HepG2 (cell line): ENCODE results near the gene NDUFS5. TPM values are rescaled to one million over a fixed set of nuclear protein-coding genes. Genes with fewer than 3 reads are reported as not detected.

Experiments
- AHDC1 ChIP-seq: sonication (generic); formaldehyde crosslinking; IDR thresholded peaks from 2 replicates; pipeline ENCODE4 v1.5.1; 2020; ENCODE audit warnings: mild to moderate bottlenecking, missing genetic modification reagents, borderline replicate concordance
- BATF2 ChIP-seq: sonication (generic); formaldehyde crosslinking; IDR thresholded peaks from 2 replicates; pipeline ENCODE4 v1.8.0; 2022; ENCODE audit warnings: mild to moderate bottlenecking, missing genetic modification reagents, moderate library complexity
- EHMT2 ChIP-seq: fragments of 200-600 bp; sonication (generic); IDR thresholded peaks from 2 replicates; pipeline ENCODE4 v1.7.0; 2017; ENCODE audit warnings: antibody characterized with exemption, low read depth, low read length, borderline replicate concordance
- ERF ChIP-seq: IDR thresholded peaks from 2 replicates; pipeline ENCODE4 v1.6.1; 2018; ENCODE audit warnings: missing biosample characterization, missing genetic modification reagents
- GATAD2A ChIP-seq: IDR thresholded peaks from 2 replicates; pipeline ENCODE4 v1.6.1; 2016
- HMG20B ChIP-seq: conservative IDR thresholded peaks from 2 replicates; pipeline ENCODE4 v1.6.1; 2016; ENCODE audit warnings: missing genetic modification reagents, missing compliant biosample characterization
- JUN ChIP-seq: sonication (generic); formaldehyde crosslinking; IDR thresholded peaks from 2 replicates; pipeline ENCODE4 v1.4.0; 2020; ENCODE audit warnings: mild to moderate bottlenecking, missing genetic modification reagents
- MAFG ChIP-seq: sonication (generic); formaldehyde crosslinking; IDR thresholded peaks from 2 replicates; pipeline ENCODE4 v1.5.1; 2020; ENCODE audit warnings: mild to moderate bottlenecking, missing genetic modification reagents
- NCOA2 ChIP-seq: sonication (generic); formaldehyde crosslinking; IDR thresholded peaks from 2 replicates; pipeline ENCODE4 v1.8.0; 2022; ENCODE audit warnings: inconsistent platforms
- NR2C2 ChIP-seq: sonication (generic); formaldehyde crosslinking; IDR thresholded peaks from 2 replicates; pipeline ENCODE4 v1.4.0; 2020; ENCODE audit warnings: missing genetic modification reagents, mild to moderate bottlenecking, moderate library complexity, borderline replicate concordance
- RBM22 ChIP-seq: fragments of 200-400 bp; formaldehyde crosslinking; optimal IDR thresholded peaks from 2 replicates; pipeline ENCODE3; 2017; ENCODE audit warnings: mild to moderate bottlenecking, low read length, moderate library complexity
- RNF219 ChIP-seq: sonication (generic); formaldehyde crosslinking; IDR thresholded peaks from 2 replicates; pipeline ENCODE4 v1.5.0; 2020; ENCODE audit warnings: mild to moderate bottlenecking, missing genetic modification reagents
- STAG1 ChIP-seq: sonication (generic); formaldehyde crosslinking; IDR thresholded peaks from 2 replicates; pipeline ENCODE4 v1.4.0; 2020; ENCODE audit warnings: missing genetic modification reagents
- SUZ12 ChIP-seq: fragments of 150-350 bp; IDR thresholded peaks from 2 replicates; pipeline ENCODE4 v1.6.1; 2014; ENCODE audit warnings: low read depth, low read length
- ZBTB21 ChIP-seq: sonication (generic); formaldehyde crosslinking; IDR thresholded peaks from 2 replicates; pipeline ENCODE4 v1.4.0; 2020; ENCODE audit warnings: missing genetic modification reagents
- ZNF512 ChIP-seq: sonication (generic); formaldehyde crosslinking; IDR thresholded peaks from 2 replicates; pipeline ENCODE4 v1.4.0; 2020; ENCODE audit warnings: mild to moderate bottlenecking, missing genetic modification reagents
- ZNF556 ChIP-seq: sonication (generic); formaldehyde crosslinking; IDR thresholded peaks from 2 replicates; pipeline ENCODE4 v1.4.0; 2020; ENCODE audit warnings: mild to moderate bottlenecking, missing genetic modification reagents, borderline replicate concordance
- polyA plus RNA-seq, 8 experiments: library from polyadenylated mRNA; depleted of rRNA in 3 of 8; stranded (reverse) in 7 of 8; unstranded in 1 of 8; fragments of >200 nt; fragmentation: Illumina TruSeq in 4 of 8; extraction: Trizol in 4 of 8; gene quantifications; 2 replicates each; pipeline versions ENCODE4 v1.2.1 to v1.2.3, GENCODE V29; 2011 to 2016; ENCODE audit warnings: low read depth in 4 of 8, missing spikeins in 1 of 8, mixed read lengths in 1 of 8; ENCODE audit not compliant: insufficient read depth in 1 of 8
- total RNA-seq, 5 experiments: library from RNA; depleted of rRNA; stranded (reverse); fragments of >200 nt; fragmentation: Illumina TruSeq; extraction: Trizol; gene quantifications; 2 replicates each; pipeline ENCODE4 v1.2.3, GENCODE V29; 2016; ENCODE audit warnings: low read depth in 1 of 5

The NDUFS5 gene
- total and polyA plus RNA-seq, 2 of the 13 experiments (the other 11 are each of a cell fraction or from before 2014, with no cell fraction given), result 263 to 466 TPM

- peak; percentile 70; the same call in 1 of the 2 replicates for TF ChIP-seq AHDC1
- TF ChIP-seq BATF2 (CRISPR knock-in tag), result no peak
- no peak for TF ChIP-seq JUN
- no peak for TF ChIP-seq MAFG (CRISPR knock-in tag)
- no peak for TF ChIP-seq RBM22
- no peak for TF ChIP-seq SUZ12
- TF ChIP-seq HMG20B (CRISPR knock-in tag), result 0 out of 2 replicates have a peak, but pooled peaks have one; percentile 26
- peak; percentile 66; the same call in 1 of the 2 replicates for TF ChIP-seq NCOA2 (CRISPR knock-in tag)
- TF ChIP-seq ZBTB21, result 0 out of 2 replicates have a peak, but pooled peaks have one; percentile 14
- peak; percentile 8; the same call in 1 of the 2 replicates for TF ChIP-seq STAG1 (CRISPR knock-in tag)
- no peak for TF ChIP-seq RNF219 (CRISPR knock-in tag)
- no peak for TF ChIP-seq ZNF556 (CRISPR knock-in tag)
- no peak for TF ChIP-seq EHMT2
- TF ChIP-seq NR2C2, result 0 out of 2 replicates have a peak, but pooled peaks have one; percentile 25
- TF ChIP-seq ERF (CRISPR knock-in tag), result no peak
- TF ChIP-seq ZNF512 (CRISPR knock-in tag), result no peak
- TF ChIP-seq GATAD2A (CRISPR knock-in tag), result peak; percentile 88
Measured at GRCh38 chr1:39016604-39017171, 9.5 kb upstream of the NDUFS5 start (continued).
